Sigmoid colon (tissue), 4 donors: ENCODE measurements around the gene PRR22.

Experiments used
- POLR2A ChIP-seq, 2 donors: fragments of 450-650 bp; IDR thresholded peaks; one replicate each; pipeline ENCODE4 v1.6.1; 2016; ENCODE audit warnings: antibody characterized with exemption in 2 of 2, mild to moderate bottlenecking in 2 of 2, moderate library complexity in 2 of 2
- POLR2AphosphoS5 ChIP-seq, 4 donors: sonication (generic); formaldehyde crosslinking; IDR thresholded peaks; one replicate each; pipeline ENCODE4 v1.6.1; 2017; ENCODE audit warnings: antibody characterized with exemption in 4 of 4
- TF ChIP-seq, protein P1 (sequence below), 4 experiments: fragments of 450-650 bp in 3 of 4; fragments of 200-600 bp in 1 of 4; IDR thresholded peaks; one replicate each; pipeline ENCODE4 v1.5.1; 2016 to 2019; ENCODE audit warnings: antibody characterized with exemption in 4 of 4, mild to moderate bottlenecking in 3 of 4, moderate library complexity in 2 of 4

DNA sequence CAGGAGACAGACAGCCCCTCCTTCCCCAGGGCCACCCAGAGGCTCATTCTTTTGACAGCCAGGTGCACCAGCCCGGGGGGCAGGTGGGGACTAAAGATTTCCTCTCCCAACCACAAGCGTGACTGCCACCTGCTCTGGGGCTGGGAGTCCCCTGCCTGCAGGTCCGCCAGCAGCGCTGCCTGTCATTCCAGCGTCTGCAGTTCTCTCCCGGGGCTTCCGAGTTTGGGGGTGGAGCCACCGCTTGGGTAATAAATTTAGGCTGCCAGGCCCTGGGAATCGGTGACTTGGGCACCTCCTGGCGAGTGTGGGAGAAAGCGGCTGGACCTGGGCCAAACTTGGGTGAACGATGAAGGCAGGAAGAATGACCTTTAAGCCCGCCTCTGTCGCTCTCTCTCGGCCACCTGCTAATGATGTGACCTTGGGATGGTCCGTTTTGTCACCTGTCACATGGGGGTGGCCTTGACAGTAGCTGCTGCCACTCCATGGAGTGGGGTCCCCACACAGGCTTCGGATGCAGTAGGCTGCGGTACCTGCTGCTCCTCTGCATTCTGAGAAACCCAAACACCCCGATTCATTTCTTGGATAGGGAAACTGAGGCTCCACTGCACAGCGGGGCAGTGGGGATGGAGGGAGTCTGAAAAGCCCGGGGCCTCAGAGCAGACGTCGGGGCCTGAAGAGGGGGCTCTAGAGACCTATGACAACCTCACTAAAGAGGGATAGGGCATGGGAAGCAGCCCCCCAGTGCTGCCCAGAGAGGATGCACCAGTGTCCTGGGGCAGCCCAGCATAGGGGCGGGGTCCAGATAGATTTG is 42.2 kb upstream of the PRR22 start:
- TF ChIP-seq, protein P1, sequence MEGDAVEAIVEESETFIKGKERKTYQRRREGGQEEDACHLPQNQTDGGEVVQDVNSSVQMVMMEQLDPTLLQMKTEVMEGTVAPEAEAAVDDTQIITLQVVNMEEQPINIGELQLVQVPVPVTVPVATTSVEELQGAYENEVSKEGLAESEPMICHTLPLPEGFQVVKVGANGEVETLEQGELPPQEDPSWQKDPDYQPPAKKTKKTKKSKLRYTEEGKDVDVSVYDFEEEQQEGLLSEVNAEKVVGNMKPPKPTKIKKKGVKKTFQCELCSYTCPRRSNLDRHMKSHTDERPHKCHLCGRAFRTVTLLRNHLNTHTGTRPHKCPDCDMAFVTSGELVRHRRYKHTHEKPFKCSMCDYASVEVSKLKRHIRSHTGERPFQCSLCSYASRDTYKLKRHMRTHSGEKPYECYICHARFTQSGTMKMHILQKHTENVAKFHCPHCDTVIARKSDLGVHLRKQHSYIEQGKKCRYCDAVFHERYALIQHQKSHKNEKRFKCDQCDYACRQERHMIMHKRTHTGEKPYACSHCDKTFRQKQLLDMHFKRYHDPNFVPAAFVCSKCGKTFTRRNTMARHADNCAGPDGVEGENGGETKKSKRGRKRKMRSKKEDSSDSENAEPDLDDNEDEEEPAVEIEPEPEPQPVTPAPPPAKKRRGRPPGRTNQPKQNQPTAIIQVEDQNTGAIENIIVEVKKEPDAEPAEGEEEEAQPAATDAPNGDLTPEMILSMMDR (IDR thresholded peaks at IDR 0.05), result peak in 3 of 4 experiments; percentile 11 to 22 (median 20)
- TF ChIP-seq POLR2A (IDR thresholded peaks at IDR 0.05) (no peak), POLR2AphosphoS5 (IDR thresholded peaks at IDR 0.05) (peak in 2 of 4 donors; percentile 37 to 51)
